CD4-positive, alpha-beta T cell (primary cell): ENCODE measurements around the gene POT1. TPM values are rescaled to one million over a fixed set of nuclear protein-coding genes. Genes with fewer than 3 reads are reported as not detected.
"Not testable (repeated sequence)": the region's sequence is repeated elsewhere in the genome, so short reads cannot be mapped to it uniquely, and the experiment has no call there.

Source experiments
- ATAC-seq: fragments of 200-7000 bp; cut with Tn5 transposase; one replicate; pipeline ENCODE4 v1.10.0; 2022; ENCODE audit warnings: mild to moderate bottlenecking; ENCODE audit not compliant: poor library complexity
- CTCF ChIA-PET: fragments of 350-600 bp; sonication (Branson Sonifier 250); formaldehyde crosslinking; loops from one replicate; lab custom pipeline; 2021; ENCODE audit warnings: antibody characterized with exemption, inconsistent platforms; lab: Charles Lee
- POLR2A ChIA-PET: fragments of 350-600 bp; sonication (Branson Sonifier 250); formaldehyde crosslinking; loops from one replicate; lab custom pipeline; 2021; ENCODE audit warnings: antibody characterized with exemption, inconsistent platforms; lab: Charles Lee
- DNase-seq, 14 experiments: peaks; one replicate each; pipeline ENCODE4 v3.0.0-alpha.2; 2013 to 2020; ENCODE audit warnings: mixed read lengths in 2 of 14
- H3K27ac ChIP-seq, 2 donors: one replicate each; pipeline versions ENCODE4 v1.5.1 to v1.7.0; 2013; ENCODE audit warnings: low read length in 2 of 2, low read depth in 1 of 2, mild to moderate bottlenecking in 1 of 2
- H3K27me3 ChIP-seq, 2 experiments: 1 replicate in 1 of 2; 2 replicates in 1 of 2; pipeline versions ENCODE4 v1.6.1 to v1.7.0; 2013; ENCODE audit warnings: low read length in 2 of 2, control low read depth in 1 of 2, mild to moderate bottlenecking in 1 of 2, moderate library complexity in 1 of 2; ENCODE audit not compliant: insufficient read depth in 2 of 2, control insufficient read depth in 1 of 2
- H3K36me3 ChIP-seq: one replicate; pipeline ENCODE4 v1.6.1; 2013; ENCODE audit warnings: low read length, control low read depth; ENCODE audit not compliant: insufficient read depth
- H3K4me1 ChIP-seq: one replicate; pipeline ENCODE4 v1.6.1; 2013; ENCODE audit warnings: low read length, control low read depth; ENCODE audit not compliant: insufficient read depth
- H3K4me3 ChIP-seq: one replicate; pipeline ENCODE4 v1.5.1; 2013; ENCODE audit warnings: mild to moderate bottlenecking, low read length, moderate library complexity
- H3K9me3 ChIP-seq, 2 experiments: 1 replicate in 1 of 2; 2 replicates in 1 of 2; pipeline versions ENCODE4 v1.6.1 to v1.7.0; 2013; ENCODE audit warnings: low read length in 2 of 2, mild to moderate bottlenecking in 2 of 2, control low read depth in 1 of 2, moderate library complexity in 1 of 2; ENCODE audit not compliant: control insufficient read depth in 1 of 2, insufficient read depth in 1 of 2
- H3K27ac Mint-ChIP-seq: one replicate; pipeline ENCODE4 v1.8.0; 2020; ENCODE audit warnings: mixed read lengths
- H3K27me3 Mint-ChIP-seq: one replicate; pipeline ENCODE4 v1.8.0; 2021; ENCODE audit warnings: mixed read lengths
- H3K36me3 Mint-ChIP-seq: one replicate; pipeline ENCODE4 v1.8.0; 2021; ENCODE audit warnings: low read depth, mixed read lengths
- H3K4me1 Mint-ChIP-seq: one replicate; pipeline ENCODE4 v1.8.0; 2021; ENCODE audit warnings: low read depth, mixed read lengths
- H3K4me3 Mint-ChIP-seq: one replicate; pipeline ENCODE4 v1.8.0; 2020; ENCODE audit warnings: mild to moderate bottlenecking, mixed read lengths
- H3K9me3 Mint-ChIP-seq: one replicate; pipeline ENCODE4 v1.8.0; 2020; ENCODE audit warnings: mixed read lengths
- intact Hi-C, 2 experiments: fragments of 100-400 bp; cut with DNase I in 1 of 2; cut with micrococcal nuclease in 1 of 2; formaldehyde crosslinking; loops; one replicate each; pipeline versions ENCODE4 v1.15.1 to v1.9.0; 2023 to 2025; cut with DNase I, micrococcal nuclease
- total RNA-seq, 174 experiments: library from RNA in 2 of 174; stranded (reverse) in 2 of 174; gene quantifications; one replicate each; pipeline ENCODE4 v1.2.3 and lab custom pipeline; 2021 to 2026
- TF ChIP-seq, protein P1 (sequence below): fragments of 200-600 bp; IDR thresholded peaks from one replicate; pipeline ENCODE4 v1.8.0; 2022; ENCODE audit warnings: antibody characterized with exemption, mild to moderate bottlenecking

Gene POT1
- total RNA-seq, 2 experiments from 2014 or later: 8.0 to 8.3 TPM

DNA sequence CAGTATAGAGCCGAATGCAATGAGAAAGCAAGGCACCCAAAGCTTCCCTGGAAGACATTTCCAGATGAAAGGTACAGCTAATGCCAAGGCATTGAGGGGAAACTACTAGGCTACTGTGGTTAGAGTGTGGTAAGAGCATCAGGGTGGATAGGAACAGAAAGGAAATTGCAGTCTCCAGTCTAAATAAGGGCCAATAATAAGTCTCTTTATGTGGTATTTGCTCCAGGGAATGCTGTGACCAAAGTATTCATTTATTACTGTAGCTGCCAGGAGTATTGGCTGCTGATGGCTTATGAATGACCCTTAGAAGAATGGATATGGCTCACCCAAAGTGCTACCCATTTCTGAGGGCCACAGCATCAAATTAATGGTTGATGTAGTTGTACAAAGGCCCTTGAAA lies 30.1 kb upstream of the POT1 start:
- ATAC-seq (no peak), DNase-seq (no peak)
- no peaks in the 10 kb centered on the region for H3K36me3 ChIP-seq
- H3K4me3 ChIP-seq: no peak overlapping the region
- no peaks in the 10 kb centered on the region for H3K9me3 ChIP-seq
- Mint-ChIP-seq H3K4me1 (no peaks in the 10 kb centered on the region), H3K27ac (no peak overlapping the region), H3K36me3 (peaks cover 5% of the 10 kb centered on the region), H3K4me3 (no peak overlapping the region), H3K27me3 (no peaks in the 10 kb centered on the region), H3K9me3 (peaks cover 4% of the 10 kb centered on the region)
- ChIA-PET POLR2A (no interaction called here), CTCF (no interaction called here)
- H3K4me1 ChIP-seq: no peaks in the 10 kb centered on the region
- intact Hi-C loops: no loop called here
- H3K27me3 ChIP-seq: no peaks in the 10 kb centered on the region
- no peak overlapping the region for H3K27ac ChIP-seq
- TF ChIP-seq, protein P1, sequence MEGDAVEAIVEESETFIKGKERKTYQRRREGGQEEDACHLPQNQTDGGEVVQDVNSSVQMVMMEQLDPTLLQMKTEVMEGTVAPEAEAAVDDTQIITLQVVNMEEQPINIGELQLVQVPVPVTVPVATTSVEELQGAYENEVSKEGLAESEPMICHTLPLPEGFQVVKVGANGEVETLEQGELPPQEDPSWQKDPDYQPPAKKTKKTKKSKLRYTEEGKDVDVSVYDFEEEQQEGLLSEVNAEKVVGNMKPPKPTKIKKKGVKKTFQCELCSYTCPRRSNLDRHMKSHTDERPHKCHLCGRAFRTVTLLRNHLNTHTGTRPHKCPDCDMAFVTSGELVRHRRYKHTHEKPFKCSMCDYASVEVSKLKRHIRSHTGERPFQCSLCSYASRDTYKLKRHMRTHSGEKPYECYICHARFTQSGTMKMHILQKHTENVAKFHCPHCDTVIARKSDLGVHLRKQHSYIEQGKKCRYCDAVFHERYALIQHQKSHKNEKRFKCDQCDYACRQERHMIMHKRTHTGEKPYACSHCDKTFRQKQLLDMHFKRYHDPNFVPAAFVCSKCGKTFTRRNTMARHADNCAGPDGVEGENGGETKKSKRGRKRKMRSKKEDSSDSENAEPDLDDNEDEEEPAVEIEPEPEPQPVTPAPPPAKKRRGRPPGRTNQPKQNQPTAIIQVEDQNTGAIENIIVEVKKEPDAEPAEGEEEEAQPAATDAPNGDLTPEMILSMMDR: no peak

DNA sequence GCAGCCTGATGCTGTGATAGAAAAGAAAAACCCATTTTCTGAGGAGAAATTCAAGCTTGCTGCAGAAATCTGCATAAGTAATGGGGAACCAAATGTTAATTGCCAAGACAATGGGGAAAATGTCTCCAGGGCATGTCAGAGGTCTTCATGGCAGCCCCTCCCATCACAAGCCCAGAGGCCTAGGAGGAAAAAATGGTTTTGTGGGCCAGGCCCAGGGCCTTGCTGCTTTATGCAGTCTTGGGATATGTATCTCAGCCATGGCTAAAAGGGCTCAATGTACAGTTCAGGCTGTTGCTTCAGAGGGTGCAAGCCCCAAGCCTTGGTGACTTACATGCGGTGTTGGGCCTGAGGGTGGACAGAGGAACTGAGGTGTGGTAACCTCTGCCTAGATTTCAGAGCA lies 28.3 kb upstream of the POT1 start:
- H3K9me3 Mint-ChIP-seq, H3K36me3 Mint-ChIP-seq, H3K4me1 ChIP-seq, ATAC-seq, H3K27ac Mint-ChIP-seq, H3K36me3 ChIP-seq, H3K4me1 Mint-ChIP-seq, H3K9me3 ChIP-seq, H3K4me3 ChIP-seq, H3K27me3 ChIP-seq, H3K27me3 Mint-ChIP-seq, intact Hi-C loops, POLR2A ChIA-PET, CTCF ChIA-PET, H3K4me3 Mint-ChIP-seq, DNase-seq, H3K27ac ChIP-seq: not testable (repeated sequence)

DNA sequence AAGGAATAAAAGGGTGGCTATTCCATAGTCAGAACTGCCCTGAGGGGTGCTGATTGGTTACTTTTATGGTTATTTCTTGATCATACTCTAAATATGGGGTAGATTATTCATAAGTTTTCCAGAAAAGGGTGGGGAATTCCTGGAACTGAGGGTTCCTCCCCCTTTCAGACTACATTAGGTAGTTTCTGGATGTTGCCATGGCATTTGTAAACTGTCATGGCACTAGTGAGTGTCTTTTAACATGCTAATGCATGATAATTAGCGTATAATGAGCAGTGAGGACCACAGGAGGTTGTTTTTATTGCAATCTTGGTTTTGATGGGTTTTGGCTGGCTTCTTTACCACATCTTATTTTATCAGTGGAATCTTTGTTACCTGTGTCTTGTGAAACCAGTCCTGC lies 26.5 kb upstream of the POT1 start:
- peaks cover 5% of the 10 kb centered on the region for H3K36me3 Mint-ChIP-seq
- H3K4me3 Mint-ChIP-seq: no peak overlapping the region
- intact Hi-C loops: no loop called here
- CTCF ChIA-PET: no interaction called here
- H3K27ac Mint-ChIP-seq: no peak overlapping the region
- Histone ChIP-seq H3K36me3 (no peaks in the 10 kb centered on the region), H3K4me3 (no peak overlapping the region), H3K4me1 (no peaks in the 10 kb centered on the region), H3K27me3 (no peaks in the 10 kb centered on the region), H3K9me3 (no peaks in the 10 kb centered on the region), H3K27ac (no peak overlapping the region)
- ATAC-seq: no peak
- peaks cover 4% of the 10 kb centered on the region for H3K9me3 Mint-ChIP-seq
- TF ChIP-seq, protein P1: no peak
- H3K27me3 Mint-ChIP-seq: no peaks in the 10 kb centered on the region
- no peak for DNase-seq
- H3K4me1 Mint-ChIP-seq: no peaks in the 10 kb centered on the region
- POLR2A ChIA-PET: no interaction called here

DNA sequence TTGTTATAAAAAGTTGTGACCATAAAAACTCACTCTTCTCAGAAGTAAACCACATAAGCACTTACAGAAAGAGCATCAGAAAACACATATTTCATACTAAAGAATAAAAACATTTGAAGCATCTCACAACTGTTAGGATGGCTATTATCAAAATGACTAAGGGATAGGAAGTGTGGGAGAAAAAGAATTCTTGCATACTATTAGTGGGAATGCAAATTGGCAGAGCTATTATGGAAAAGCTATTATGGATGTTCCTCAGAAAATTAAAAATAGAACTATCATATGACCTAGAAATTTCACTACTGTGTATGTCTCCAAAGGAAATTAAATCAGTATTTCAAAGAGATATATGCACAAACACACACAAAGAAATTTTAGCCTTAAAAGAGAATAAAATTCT lies 25.2 kb upstream of the POT1 start:
- Histone ChIP-seq H3K36me3 (no peaks in the 10 kb centered on the region), H3K9me3 (no peaks in the 10 kb centered on the region), H3K27ac (no peak overlapping the region), H3K27me3 (no peaks in the 10 kb centered on the region), H3K4me1 (no peaks in the 10 kb centered on the region), H3K4me3 (no peak overlapping the region)
- CTCF ChIA-PET: no interaction called here
- Mint-ChIP-seq H3K27ac (no peak overlapping the region), H3K4me1 (no peaks in the 10 kb centered on the region), H3K4me3 (no peak overlapping the region), H3K9me3 (peaks cover 4% of the 10 kb centered on the region), H3K36me3 (peaks cover 5% of the 10 kb centered on the region), H3K27me3 (no peaks in the 10 kb centered on the region)
- DNase-seq (no peak), ATAC-seq (no peak)
- TF ChIP-seq, protein P1: no peak
- intact Hi-C loops: no loop called here
- POLR2A ChIA-PET: no interaction called here
